Measurements from ENCODE around the gene TNPO1.

DNA sequence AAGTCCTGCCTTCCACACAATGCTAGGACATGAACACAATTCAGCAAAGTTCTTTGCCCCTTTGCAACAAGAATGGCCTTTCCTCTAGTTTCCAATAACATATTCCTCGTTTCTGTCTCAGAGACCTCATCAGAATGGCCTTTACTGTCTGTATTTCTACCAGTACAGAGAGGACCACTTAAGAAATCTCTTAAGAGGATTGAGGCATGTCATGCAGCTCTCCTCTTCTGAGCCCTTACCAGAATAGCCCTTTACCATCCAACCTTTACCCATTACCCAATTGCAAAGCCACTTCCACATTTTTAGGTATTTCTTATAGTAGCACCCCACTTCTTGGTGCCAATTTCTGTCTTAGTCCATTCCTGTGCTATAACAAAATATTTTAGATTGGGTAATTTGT is 20.3 kb downstream of the TNPO1 start:
- TF ChIP-seq, protein P1, sequence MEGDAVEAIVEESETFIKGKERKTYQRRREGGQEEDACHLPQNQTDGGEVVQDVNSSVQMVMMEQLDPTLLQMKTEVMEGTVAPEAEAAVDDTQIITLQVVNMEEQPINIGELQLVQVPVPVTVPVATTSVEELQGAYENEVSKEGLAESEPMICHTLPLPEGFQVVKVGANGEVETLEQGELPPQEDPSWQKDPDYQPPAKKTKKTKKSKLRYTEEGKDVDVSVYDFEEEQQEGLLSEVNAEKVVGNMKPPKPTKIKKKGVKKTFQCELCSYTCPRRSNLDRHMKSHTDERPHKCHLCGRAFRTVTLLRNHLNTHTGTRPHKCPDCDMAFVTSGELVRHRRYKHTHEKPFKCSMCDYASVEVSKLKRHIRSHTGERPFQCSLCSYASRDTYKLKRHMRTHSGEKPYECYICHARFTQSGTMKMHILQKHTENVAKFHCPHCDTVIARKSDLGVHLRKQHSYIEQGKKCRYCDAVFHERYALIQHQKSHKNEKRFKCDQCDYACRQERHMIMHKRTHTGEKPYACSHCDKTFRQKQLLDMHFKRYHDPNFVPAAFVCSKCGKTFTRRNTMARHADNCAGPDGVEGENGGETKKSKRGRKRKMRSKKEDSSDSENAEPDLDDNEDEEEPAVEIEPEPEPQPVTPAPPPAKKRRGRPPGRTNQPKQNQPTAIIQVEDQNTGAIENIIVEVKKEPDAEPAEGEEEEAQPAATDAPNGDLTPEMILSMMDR (IDR thresholded peaks at IDR 0.05; ENCODE audit: poor library complexity): no peak
- TF ChIP-seq EZH2 (IDR thresholded peaks at IDR 0.05; ENCODE audit: borderline replicate concordance): no peak
- TF ChIP-seq EZH2phosphoT487 (IDR thresholded peaks at IDR 0.05; ENCODE audit: low read depth, severe bottlenecking, unreplicated experiment): no peak
